Body of pancreas (tissue), 4 donors: ENCODE data around the gene ECD.

ENCODE experiments used
- POLR2A ChIP-seq, 3 donors: fragments of 450-650 bp; IDR thresholded peaks; one replicate each; pipeline ENCODE4 v1.6.1; 2016; ENCODE audit warnings: antibody characterized with exemption in 3 of 3, mild to moderate bottlenecking in 2 of 3
- TF ChIP-seq, protein P1 (sequence below), 7 experiments: fragments of 450-650 bp in 4 of 7; fragments of 200-600 bp in 3 of 7; sonication (generic) in 3 of 7; IDR thresholded peaks; one replicate each; pipeline ENCODE4 v1.5.1; 2016 to 2019; ENCODE audit warnings: antibody characterized with exemption in 7 of 7

DNA sequence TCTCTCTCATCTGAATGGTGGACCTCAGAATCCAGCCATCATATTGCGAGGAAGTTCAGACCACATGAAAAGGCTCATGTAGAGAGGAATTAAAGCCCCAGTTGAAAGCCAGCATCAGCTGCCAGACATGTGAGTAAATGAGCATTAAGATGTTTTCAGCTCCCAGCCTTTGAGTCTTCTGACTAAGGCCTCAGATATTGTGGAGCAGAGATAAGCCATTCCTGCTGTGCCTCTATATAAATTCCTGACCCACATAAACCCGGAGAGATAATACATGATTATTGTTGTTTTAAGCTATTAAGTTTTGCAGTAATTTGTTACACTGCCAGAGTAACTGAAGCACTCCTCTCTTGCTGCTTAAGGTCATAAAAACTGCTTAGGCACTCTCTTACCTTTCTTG is 14.8 kb upstream of the ECD start:
- TF ChIP-seq, protein P1, sequence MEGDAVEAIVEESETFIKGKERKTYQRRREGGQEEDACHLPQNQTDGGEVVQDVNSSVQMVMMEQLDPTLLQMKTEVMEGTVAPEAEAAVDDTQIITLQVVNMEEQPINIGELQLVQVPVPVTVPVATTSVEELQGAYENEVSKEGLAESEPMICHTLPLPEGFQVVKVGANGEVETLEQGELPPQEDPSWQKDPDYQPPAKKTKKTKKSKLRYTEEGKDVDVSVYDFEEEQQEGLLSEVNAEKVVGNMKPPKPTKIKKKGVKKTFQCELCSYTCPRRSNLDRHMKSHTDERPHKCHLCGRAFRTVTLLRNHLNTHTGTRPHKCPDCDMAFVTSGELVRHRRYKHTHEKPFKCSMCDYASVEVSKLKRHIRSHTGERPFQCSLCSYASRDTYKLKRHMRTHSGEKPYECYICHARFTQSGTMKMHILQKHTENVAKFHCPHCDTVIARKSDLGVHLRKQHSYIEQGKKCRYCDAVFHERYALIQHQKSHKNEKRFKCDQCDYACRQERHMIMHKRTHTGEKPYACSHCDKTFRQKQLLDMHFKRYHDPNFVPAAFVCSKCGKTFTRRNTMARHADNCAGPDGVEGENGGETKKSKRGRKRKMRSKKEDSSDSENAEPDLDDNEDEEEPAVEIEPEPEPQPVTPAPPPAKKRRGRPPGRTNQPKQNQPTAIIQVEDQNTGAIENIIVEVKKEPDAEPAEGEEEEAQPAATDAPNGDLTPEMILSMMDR (IDR thresholded peaks at IDR 0.05): no peak
- TF ChIP-seq POLR2A (IDR thresholded peaks at IDR 0.05): no peak
